Liver (tissue), 9 donors: Measurements from ENCODE around the gene AIF1. TPM values are rescaled to one million over a fixed set of nuclear protein-coding genes. Genes with fewer than 3 reads are reported as not detected.

Experiments used
- DNase-seq: peaks from one replicate; pipeline ENCODE4 v3.0.0-alpha.2; 2017; ENCODE audit warnings: low spot score
- H3K27ac ChIP-seq, 2 donors: one replicate each; pipeline ENCODE4 v1.7.0; 2013; ENCODE audit warnings: inconsistent platforms in 2 of 2, low read length in 2 of 2, control low read depth in 1 of 2, low read depth in 1 of 2, mild to moderate bottlenecking in 1 of 2
- H3K27me3 ChIP-seq, 4 donors: one replicate each; pipeline versions ENCODE4 v1.6.1 to v1.7.0; 2013; ENCODE audit warnings: low read length in 3 of 4, inconsistent platforms in 1 of 4, mild to moderate bottlenecking in 1 of 4, moderate library complexity in 1 of 4; ENCODE audit not compliant: control insufficient read depth in 4 of 4, insufficient read depth in 4 of 4
- H3K36me3 ChIP-seq, 4 donors: one replicate each; pipeline versions ENCODE4 v1.6.1 to v1.7.0; 2013; ENCODE audit warnings: low read length in 3 of 4, mild to moderate bottlenecking in 3 of 4, low read depth in 1 of 4, moderate library complexity in 1 of 4; ENCODE audit not compliant: control insufficient read depth in 4 of 4, insufficient read depth in 3 of 4
- H3K4me1 ChIP-seq, 4 donors: one replicate each; pipeline versions ENCODE4 v1.6.1 to v1.7.0; 2013; ENCODE audit warnings: low read length in 3 of 4, mild to moderate bottlenecking in 3 of 4, moderate library complexity in 1 of 4; ENCODE audit not compliant: control insufficient read depth in 4 of 4, insufficient read depth in 4 of 4
- H3K4me3 ChIP-seq, 3 donors: one replicate each; pipeline versions ENCODE4 v1.6.1 to v1.7.0; 2013; ENCODE audit warnings: low read length in 3 of 3, control low read depth in 1 of 3, low read depth in 1 of 3, mild to moderate bottlenecking in 1 of 3
- H3K9ac ChIP-seq, 2 donors: one replicate each; pipeline ENCODE4 v1.7.0; 2013; ENCODE audit warnings: low read length in 2 of 2, mild to moderate bottlenecking in 2 of 2, moderate library complexity in 2 of 2, control low read depth in 1 of 2, low read depth in 1 of 2
- H3K9me3 ChIP-seq, 4 donors: one replicate each; pipeline versions ENCODE4 v1.6.1 to v1.7.0; 2013; ENCODE audit warnings: low read length in 3 of 4; ENCODE audit not compliant: control insufficient read depth in 4 of 4
- EGR1 ChIP-seq, 2 donors: IDR thresholded peaks; 2 replicates each; pipeline ENCODE4 v1.6.1; 2016 to 2018; ENCODE audit warnings: antibody characterized with exemption in 2 of 2, low read depth in 2 of 2
- FOXA1 ChIP-seq: IDR thresholded peaks from 2 replicates; pipeline ENCODE4 v1.6.1; 2016; ENCODE audit warnings: antibody characterized with exemption
- FOXA2 ChIP-seq: IDR thresholded peaks from 2 replicates; pipeline ENCODE4 v1.6.1; 2016; ENCODE audit warnings: antibody characterized with exemption
- GABPA ChIP-seq, 2 donors: IDR thresholded peaks in 1 of 2; conservative IDR thresholded peaks in 1 of 2; 2 replicates each; pipeline ENCODE4 v1.6.1; 2016; ENCODE audit warnings: antibody characterized with exemption in 2 of 2, mild to moderate bottlenecking in 1 of 2, moderate library complexity in 1 of 2
- HNF4A ChIP-seq, 2 donors: conservative IDR thresholded peaks; 2 replicates each; pipeline ENCODE4 v1.6.1; 2016; ENCODE audit warnings: antibody characterized with exemption in 2 of 2, mild to moderate bottlenecking in 2 of 2
- HNF4G ChIP-seq: IDR thresholded peaks from 2 replicates; pipeline ENCODE4 v1.6.1; 2016; ENCODE audit warnings: antibody characterized with exemption
- JUND ChIP-seq, 2 donors: IDR thresholded peaks; 2 replicates each; pipeline ENCODE4 v1.6.1; 2016; ENCODE audit warnings: antibody characterized with exemption in 2 of 2
- MAX ChIP-seq: IDR thresholded peaks from 2 replicates; pipeline ENCODE4 v1.6.1; 2016; ENCODE audit warnings: antibody characterized with exemption
- NR2F2 ChIP-seq: IDR thresholded peaks from 2 replicates; pipeline ENCODE4 v1.6.1; 2016; ENCODE audit warnings: antibody characterized with exemption
- RAD21 ChIP-seq, 2 donors: IDR thresholded peaks; 2 replicates each; pipeline ENCODE4 v1.6.1; 2016; ENCODE audit warnings: antibody characterized with exemption in 2 of 2, mild to moderate bottlenecking in 2 of 2
- REST ChIP-seq: IDR thresholded peaks from 2 replicates; pipeline ENCODE4 v1.6.1; 2016; ENCODE audit warnings: antibody characterized with exemption, mild to moderate bottlenecking
- RXRA ChIP-seq, 2 donors: IDR thresholded peaks; 2 replicates each; pipeline ENCODE4 v1.6.1; 2017 to 2018; ENCODE audit warnings: antibody characterized with exemption in 2 of 2, mild to moderate bottlenecking in 1 of 2
- SP1 ChIP-seq: IDR thresholded peaks from 2 replicates; pipeline ENCODE4 v1.6.1; 2018; ENCODE audit warnings: antibody characterized with exemption, mild to moderate bottlenecking
- TAF1 ChIP-seq: conservative IDR thresholded peaks from 2 replicates; pipeline ENCODE4 v1.6.1; 2016; ENCODE audit warnings: antibody characterized with exemption, mild to moderate bottlenecking
- YY1 ChIP-seq: IDR thresholded peaks from 2 replicates; pipeline ENCODE4 v1.6.1; 2016; ENCODE audit warnings: antibody characterized with exemption, mild to moderate bottlenecking
- ZBTB33 ChIP-seq: IDR thresholded peaks from 2 replicates; pipeline ENCODE4 v1.6.1; 2016; ENCODE audit warnings: antibody characterized with exemption
- WGBS: extraction: QIAGEN DNeasy Blood & Tissue Kit; methylation state at CpG from one replicate; pipeline ENCODE4 v1.1.7; 2013; 5-methylcytosine and 5-hydroxymethylcytosine counted together
- polyA plus RNA-seq, 2 donors: library from polyadenylated mRNA; stranded (reverse) in 1 of 2; unstranded in 1 of 2; fragments of 200-250 nt in 1 of 2; fragments of >200 nt in 1 of 2; fragmentation: Nextera tagmentation in 1 of 2; extraction: Ambion mirVana in 1 of 2; gene quantifications; one replicate each; pipeline versions ENCODE4 v1.2.1 to v1.2.3, GENCODE V29; 2013 to 2015
- total RNA-seq, 2 donors: library from RNA; depleted of rRNA; stranded (reverse); fragments of >200 nt; gene quantifications; one replicate each; pipeline ENCODE4 v1.2.3, GENCODE V29; 2014
- donor health status: healthy.
- donor health status: healthy.
- donor health status: healthy.
- donor health status: healthy.
- donor health status: healthy.

AIF1 gene
- total and polyA plus RNA-seq, 4 donors: 12.2 to 46.8 (median 26.7) TPM

- no peaks in the 10 kb centered on the region for H3K9me3 ChIP-seq
- peak; percentile 80 for DNase-seq
- H3K27ac ChIP-seq: peak within 1 kb of the TSS; percentile 94 to 96
- peak within 1 kb of the TSS; percentile 86 to 87 (median 87) for H3K4me3 ChIP-seq
- H3K27me3 ChIP-seq: no peaks in the 10 kb centered on the region
- peak within 1 kb of the TSS; percentile 71 to 94 for H3K9ac ChIP-seq
- TF ChIP-seq HNF4A (conservative IDR thresholded peaks at IDR 0.05): no peak
- peak; percentile 21 to 71 for TF ChIP-seq GABPA (IDR thresholded peaks at IDR 0.05 in 1 of 2, conservative IDR thresholded peaks at IDR 0.05 in 1 of 2)
- TF ChIP-seq EGR1 (IDR thresholded peaks at IDR 0.05; ENCODE audit: low read depth in 2 of 2): no peak
- TF ChIP-seq TAF1: peak; percentile 94
- TF ChIP-seq RXRA (IDR thresholded peaks at IDR 0.05): no peak
- TF ChIP-seq MAX: peak; percentile 95
- TF ChIP-seq SP1: peak; percentile 30
- peak; percentile 68 for TF ChIP-seq REST
- peak in 1 of 2 donors; percentile 26 for TF ChIP-seq RAD21 (IDR thresholded peaks at IDR 0.05)
- no peak for TF ChIP-seq HNF4G
- peak in 1 of 2 donors; percentile 38 for TF ChIP-seq JUND (IDR thresholded peaks at IDR 0.05)
- TF ChIP-seq ZBTB33: peak; percentile 73
- peak; percentile 99 for TF ChIP-seq YY1
- TF ChIP-seq FOXA2: no peak
- peaks cover 6 to 49% (median 36%) of the 10 kb centered on the region in 4 donors for H3K4me1 ChIP-seq
- WGBS: under 1% methylated on average over 39 of the region's 39 CpGs
- peaks cover 8 to 29% (median 28%) of the 10 kb centered on the region in 4 donors for H3K36me3 ChIP-seq
Observed at GRCh38 chr6:31664790-31665500, 49.9 kb downstream of the AIF1 start, which contains the start of gene GPANK1. Gene GPANK1 (minus strand): TSS chr6:31664997. CDS start chr6:31664478, 519 bp downstream.

GRCh38 chr6:31665501-31666336, 50.7 kb downstream of the AIF1 start, which contains the start of gene CSNK2B:
Gene CSNK2B (plus strand): TSS chr6:31666080. CDS start chr6:31666832, 752 bp downstream.
- peaks cover 11 to 37% (median 36%) of the 10 kb centered on the region in 4 donors for H3K36me3 ChIP-seq
- H3K4me3 ChIP-seq: peak within 1 kb of the TSS; percentile 87 to 98 (median 88)
- no peaks in the 10 kb centered on the region for H3K27me3 ChIP-seq
- WGBS: under 1% methylated on average over 63 of the region's 63 CpGs
- peak within 1 kb of the TSS; percentile 94 to 96 for H3K27ac ChIP-seq
- H3K4me1 ChIP-seq: peaks cover 6 to 45% (median 32%) of the 10 kb centered on the region in 4 donors
- DNase-seq: peak; percentile 96
- H3K9ac ChIP-seq: peak within 1 kb of the TSS; percentile 81 to 94
- no peaks in the 10 kb centered on the region for H3K9me3 ChIP-seq
- TF ChIP-seq NR2F2 (peak; percentile 81), JUND (IDR thresholded peaks at IDR 0.05) (no peak), YY1 (peak; percentile 61), REST (peak; percentile 56), HNF4G (no peak), RAD21 (IDR thresholded peaks at IDR 0.05) (peak in 1 of 2 donors; percentile 23), RXRA (IDR thresholded peaks at IDR 0.05) (peak; percentile 61 to 65), FOXA2 (no peak), HNF4A (conservative IDR thresholded peaks at IDR 0.05) (peak; percentile 46 to 53), TAF1 (peak; percentile 61), FOXA1 (no peak), GABPA (IDR thresholded peaks at IDR 0.05 in 1 of 2, conservative IDR thresholded peaks at IDR 0.05 in 1 of 2) (peak; percentile 89 to 95), ZBTB33 (no peak), EGR1 (IDR thresholded peaks at IDR 0.05; ENCODE audit: low read depth in 2 of 2) (peak in 1 of 2 donors; percentile 49)
